Measurements from ENCODE around the gene TBK1. TPM values are rescaled to one million over a fixed set of nuclear protein-coding genes. Genes with fewer than 3 reads are reported as not detected.

Gene TBK1
- total and polyA plus RNA-seq, 10 donors, result 13.9 to 55.2 (median 34.9) TPM

DNA sequence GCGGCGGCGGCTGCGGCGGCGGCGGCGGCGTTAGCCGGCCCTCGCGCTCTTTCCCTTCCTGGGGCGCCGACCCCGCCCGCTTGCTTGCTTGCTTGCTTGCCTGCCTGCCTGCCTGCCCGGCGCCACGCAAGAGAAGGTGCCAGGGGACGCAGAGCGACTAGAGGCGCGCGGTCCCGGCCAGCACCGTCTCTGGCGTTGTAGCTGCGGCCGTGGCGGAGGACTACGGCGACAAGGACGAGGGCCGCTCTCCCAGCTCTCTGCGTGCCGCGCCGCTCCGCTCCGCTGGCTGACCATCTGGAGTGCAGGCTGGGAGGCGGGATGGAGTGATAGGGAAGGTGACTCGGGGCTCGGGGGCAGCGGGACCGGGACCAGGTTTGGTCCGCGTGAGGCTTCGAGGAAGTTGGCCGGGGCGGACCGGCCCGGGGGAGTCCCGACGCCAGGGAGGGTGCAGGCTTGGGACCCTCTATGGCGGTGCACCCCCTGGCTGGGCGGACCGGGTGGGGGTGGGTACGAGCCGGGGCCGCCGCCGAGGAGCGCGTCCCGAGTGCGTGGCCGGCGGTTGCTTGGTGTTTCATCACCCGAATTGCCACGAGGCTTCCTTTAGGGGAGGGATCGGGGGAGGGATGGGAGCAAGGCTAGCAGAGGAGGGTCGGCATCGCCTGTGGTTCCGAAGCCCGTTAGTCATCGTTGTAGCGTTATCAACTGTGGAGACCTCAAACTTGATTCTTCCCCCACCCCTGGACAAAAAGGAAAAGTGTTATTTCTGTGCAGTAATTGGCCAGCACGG is 47.3 kb upstream of the TBK1 start:
- Histone ChIP-seq H3K36me3 (peaks cover 0 to 3% (median 0%) of the 10 kb centered on the region in 6 donors), H3K4me3 (peak overlapping the region; percentile 73 to 97 (median 92)), H3K27ac (peak overlapping the region; percentile 92 to 98 (median 97)), H3K27me3 (replicated peaks in 1 of 7) (no peaks in the 10 kb centered on the region), H3K9me3 (no peaks in the 10 kb centered on the region), H3K4me1 (peaks cover 6 to 37% (median 18%) of the 10 kb centered on the region in 6 donors)
- WGBS, 5 donors, result 0 to 3% (median 1%) methylated on average over 9 to 78 of the region's 78 CpGs
- TF ChIP-seq POLR2A (IDR thresholded peaks at IDR 0.05) (peak in 2 of 3 donors; percentile 5 to 25), POLR2AphosphoS5 (IDR thresholded peaks at IDR 0.05) (peak in 2 of 3 donors; percentile 76 to 87)
- TF ChIP-seq, protein P1, sequence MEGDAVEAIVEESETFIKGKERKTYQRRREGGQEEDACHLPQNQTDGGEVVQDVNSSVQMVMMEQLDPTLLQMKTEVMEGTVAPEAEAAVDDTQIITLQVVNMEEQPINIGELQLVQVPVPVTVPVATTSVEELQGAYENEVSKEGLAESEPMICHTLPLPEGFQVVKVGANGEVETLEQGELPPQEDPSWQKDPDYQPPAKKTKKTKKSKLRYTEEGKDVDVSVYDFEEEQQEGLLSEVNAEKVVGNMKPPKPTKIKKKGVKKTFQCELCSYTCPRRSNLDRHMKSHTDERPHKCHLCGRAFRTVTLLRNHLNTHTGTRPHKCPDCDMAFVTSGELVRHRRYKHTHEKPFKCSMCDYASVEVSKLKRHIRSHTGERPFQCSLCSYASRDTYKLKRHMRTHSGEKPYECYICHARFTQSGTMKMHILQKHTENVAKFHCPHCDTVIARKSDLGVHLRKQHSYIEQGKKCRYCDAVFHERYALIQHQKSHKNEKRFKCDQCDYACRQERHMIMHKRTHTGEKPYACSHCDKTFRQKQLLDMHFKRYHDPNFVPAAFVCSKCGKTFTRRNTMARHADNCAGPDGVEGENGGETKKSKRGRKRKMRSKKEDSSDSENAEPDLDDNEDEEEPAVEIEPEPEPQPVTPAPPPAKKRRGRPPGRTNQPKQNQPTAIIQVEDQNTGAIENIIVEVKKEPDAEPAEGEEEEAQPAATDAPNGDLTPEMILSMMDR (IDR thresholded peaks at IDR 0.05 in 8 of 11, conservative IDR thresholded peaks at IDR 0.05 in 3 of 11), result no peak
- no peak for DNase-seq
- intact Hi-C loops (cut with DNase I; ENCODE audit: low total_unique reads), result loop anchor here (10.0 kb wide), 1 partner anchor 50 kb away; the partner anchor contains the start of gene TBK1

DNA sequence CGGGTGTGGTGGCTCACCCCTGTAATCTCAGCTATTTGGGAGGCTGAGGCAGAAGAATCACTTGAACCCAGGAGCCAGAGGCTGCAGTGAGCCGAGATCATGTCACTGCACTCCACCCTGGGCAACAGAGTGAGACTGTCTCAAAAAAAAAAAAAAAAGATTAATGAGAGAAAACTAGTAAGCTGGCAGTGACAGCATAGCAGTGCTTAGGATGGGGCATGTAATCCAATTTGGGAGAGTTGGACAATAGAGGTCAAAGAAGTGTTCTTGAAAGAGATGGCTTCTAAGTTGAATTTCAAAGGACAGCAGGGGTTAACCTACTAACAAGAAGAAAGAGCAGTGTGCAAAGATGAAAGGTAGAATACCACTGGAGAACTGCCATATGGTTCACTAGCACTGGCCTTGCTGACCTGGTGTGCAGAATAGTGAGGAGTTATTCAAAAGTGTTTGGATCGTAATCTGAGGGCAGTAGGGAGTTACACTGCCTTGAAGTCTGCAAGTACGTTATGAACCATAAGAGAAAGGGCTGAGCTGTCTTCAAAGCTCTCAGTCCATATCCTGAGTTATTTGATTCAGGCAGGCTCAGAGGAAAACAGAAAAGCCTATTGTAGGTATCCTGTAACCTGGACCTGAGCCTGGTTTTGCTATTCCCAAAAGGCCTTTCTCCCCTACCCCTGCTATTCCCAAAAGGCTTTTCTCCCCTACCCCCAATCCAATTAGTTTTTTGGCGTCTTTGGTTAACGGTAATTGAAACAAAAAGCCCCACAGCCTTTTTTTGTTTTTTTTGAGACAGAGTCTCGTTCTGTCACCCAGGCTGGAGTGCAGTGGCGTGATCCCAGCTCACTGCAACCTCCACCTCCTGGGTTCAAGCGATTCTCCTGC is 44.3 kb upstream of the TBK1 start:
- intact Hi-C loops (cut with DNase I; ENCODE audit: low total_unique reads), result loop anchor here (10.0 kb wide), 1 partner anchor 47 kb away; the partner anchor contains the start of gene TBK1
- TF ChIP-seq POLR2AphosphoS5 (IDR thresholded peaks at IDR 0.05) (no peak), POLR2A (IDR thresholded peaks at IDR 0.05) (no peak)
- TF ChIP-seq, protein P1 (IDR thresholded peaks at IDR 0.05 in 8 of 11, conservative IDR thresholded peaks at IDR 0.05 in 3 of 11), result no peak
- H3K36me3 ChIP-seq, result peaks cover 0 to 32% (median 15%) of the 10 kb centered on the region in 6 donors
- no peaks in the 10 kb centered on the region for H3K9me3 ChIP-seq
- H3K4me1 ChIP-seq, result peaks cover 6 to 37% (median 18%) of the 10 kb centered on the region in 6 donors
- no peak for DNase-seq
- WGBS, 5 donors, result 81 to 87% (median 87%) methylated on average over 9 of the region's 9 CpGs
- H3K27me3 ChIP-seq (replicated peaks in 1 of 7), result no peaks in the 10 kb centered on the region
- H3K4me3 ChIP-seq, result no peak overlapping the region
- H3K27ac ChIP-seq, result no peak overlapping the region

DNA sequence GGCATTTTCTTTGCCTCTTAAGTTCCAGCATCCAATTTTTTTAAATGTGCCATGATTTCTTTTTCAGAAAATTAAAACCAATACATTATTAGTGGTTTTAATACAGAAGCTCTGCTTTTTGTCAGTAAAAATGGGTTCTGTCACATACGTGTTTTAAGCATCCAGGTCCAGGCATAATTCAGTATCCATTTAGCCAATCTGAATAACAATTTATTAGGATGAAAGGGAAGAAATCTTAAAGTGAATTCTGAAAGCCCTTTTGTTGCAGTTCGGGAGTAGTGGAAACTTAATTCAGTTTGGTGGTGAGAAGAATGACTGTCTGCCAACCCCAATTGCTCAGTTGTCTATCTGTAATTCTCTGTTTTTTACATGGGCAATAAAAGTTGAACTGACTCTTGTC is 40.5 kb upstream of the TBK1 start:
- TF ChIP-seq POLR2A (IDR thresholded peaks at IDR 0.05) (no peak), POLR2AphosphoS5 (IDR thresholded peaks at IDR 0.05) (no peak)
- TF ChIP-seq, protein P1 (IDR thresholded peaks at IDR 0.05 in 8 of 11, conservative IDR thresholded peaks at IDR 0.05 in 3 of 11), result no peak
- Histone ChIP-seq H3K9me3 (no peaks in the 10 kb centered on the region), H3K27ac (no peak overlapping the region), H3K4me1 (peaks cover 0 to 16% (median 0%) of the 10 kb centered on the region in 6 donors), H3K36me3 (peaks cover 0 to 71% (median 50%) of the 10 kb centered on the region in 6 donors), H3K27me3 (replicated peaks in 1 of 7) (no peaks in the 10 kb centered on the region), H3K4me3 (no peak overlapping the region)
- 95 to 99% (median 96%) methylated on average over 2 of the region's 2 CpGs for WGBS, 5 donors
- DNase-seq, result no peak
- intact Hi-C loops (cut with DNase I; ENCODE audit: low total_unique reads), result no loop called here

Measured in spleen (tissue), 11 donors.